Stimulated activated CD4-positive, alpha-beta T cell treated with anti-CD3 and anti-CD28 coated beads, Interleukin-1b, Interleukin-23, amount 100 ng/mL, for 4 hours (primary cell): Measurements from ENCODE around the gene GPR137B.

Source experiments
- DNase-seq, 2 donors: peaks; one replicate each; pipeline ENCODE4 v3.0.0-alpha.2; 2020; ENCODE audit warnings: low read depth in 2 of 2

GPR137B gene

GRCh38 chr1:236200925-236201324, 58.6 kb downstream of the GPR137B start:
- no peak for DNase-seq

DNA sequence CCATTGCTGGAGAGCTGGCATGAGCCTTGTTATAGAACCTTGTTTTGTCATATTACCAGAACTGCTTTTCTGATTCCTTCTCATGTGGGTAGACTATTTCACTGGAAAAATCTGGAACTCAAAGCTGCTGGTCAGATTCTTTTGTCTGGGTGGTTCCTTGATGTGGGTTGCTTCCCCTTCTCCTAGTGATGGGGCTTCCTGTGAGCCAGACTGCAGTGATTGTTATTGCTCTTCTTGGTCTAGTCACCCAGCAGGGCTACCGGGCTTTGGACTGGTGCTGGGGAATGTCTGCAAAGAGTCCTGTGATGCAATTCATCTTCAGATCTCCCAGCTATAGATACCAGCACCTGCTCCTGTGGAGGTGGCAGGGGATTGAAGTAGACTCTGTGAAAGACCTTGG, 59.4 kb downstream of the GPR137B start:
- DNase-seq, result no peak

GRCh38 chr1:236204039-236204438, 61.7 kb downstream of the GPR137B start:
- DNase-seq, result no peak

DNA sequence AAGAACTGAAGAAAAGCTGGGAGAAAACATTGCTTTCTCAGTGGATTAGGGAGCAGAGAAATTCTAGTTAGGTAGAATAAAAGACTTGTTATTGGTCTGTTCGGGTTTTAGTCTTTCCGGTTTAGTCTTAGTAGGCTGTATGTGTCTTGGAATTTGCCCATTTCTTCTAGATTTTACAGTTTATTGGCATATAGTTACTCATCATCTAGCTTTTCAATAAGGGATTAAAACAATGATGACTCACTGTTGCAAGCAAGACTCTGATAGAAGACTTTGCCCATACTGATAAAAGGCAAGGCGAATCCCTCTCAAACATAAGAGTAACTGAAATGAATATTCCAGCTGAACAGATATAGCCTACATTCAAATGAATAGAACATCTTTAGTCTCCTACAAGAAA, 62.3 kb downstream of the GPR137B start:
- no peak for DNase-seq

DNA sequence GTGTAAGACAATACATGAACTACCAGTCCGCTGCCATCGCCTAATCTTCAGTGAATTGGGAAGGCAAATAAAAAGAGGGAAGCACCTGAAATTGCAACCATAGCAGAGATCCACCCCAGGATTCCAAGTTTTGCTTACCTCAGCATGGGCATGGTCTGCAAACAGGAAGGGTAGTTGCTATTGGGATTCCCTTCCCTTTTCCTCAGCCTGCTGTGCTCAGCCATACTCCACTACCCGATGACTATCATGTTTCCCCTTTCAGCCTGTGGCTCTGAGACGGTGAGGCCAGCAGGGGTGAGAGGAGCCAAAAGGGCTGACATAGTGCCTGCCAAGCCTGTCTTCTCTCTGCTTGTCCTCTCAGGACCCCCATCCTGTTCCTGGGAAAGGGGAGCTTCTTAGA, 64.2 kb downstream of the GPR137B start:
- DNase-seq, result no peak

GRCh38 chr1:236207121-236207520, 64.8 kb downstream of the GPR137B start:
- no peak for DNase-seq

DNA sequence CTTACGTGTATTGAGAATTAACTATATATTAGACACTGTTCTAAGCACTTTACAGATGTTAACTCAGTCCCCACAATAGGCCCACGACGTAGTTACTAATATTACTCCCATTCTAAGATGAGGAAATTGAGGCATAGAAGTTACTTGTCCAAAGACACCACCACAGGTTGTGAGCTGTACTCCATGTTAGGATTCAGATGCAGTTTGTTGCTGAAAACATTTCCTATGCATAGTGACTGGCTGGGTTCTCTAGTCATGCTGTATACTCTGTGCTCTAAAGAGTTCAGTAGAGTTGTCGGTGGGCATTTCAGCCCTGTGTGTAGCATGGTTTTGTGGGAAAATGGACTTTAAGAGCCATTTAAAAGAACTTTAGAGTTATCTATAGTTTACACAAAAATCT, 65.2 kb downstream of the GPR137B start:
- no peak for DNase-seq

- DNase-seq, result no peak
Observed at GRCh38 chr1:236209185-236209584, 66.8 kb downstream of the GPR137B start.

- no peak for DNase-seq
Observed at GRCh38 chr1:236209713-236210112, 67.4 kb downstream of the GPR137B start.

DNA sequence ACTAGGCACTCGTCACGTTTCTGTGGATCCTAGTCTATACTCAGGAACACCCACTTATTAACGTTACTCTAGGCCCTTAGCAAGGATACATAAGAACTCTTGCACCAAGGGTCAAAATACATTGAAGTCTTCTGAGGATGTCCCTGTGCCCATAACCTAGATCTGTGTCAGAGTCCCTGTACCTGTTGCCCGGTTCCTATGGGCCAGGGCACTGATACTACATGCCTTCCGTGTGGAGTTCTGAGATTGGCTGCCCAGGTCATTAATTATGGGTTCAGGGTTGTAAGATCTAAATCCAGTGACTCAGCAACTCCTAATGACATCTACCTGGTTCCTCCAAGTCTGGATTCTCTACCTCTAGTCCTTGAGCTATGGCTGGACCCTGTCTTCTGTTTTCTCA, 69.5 kb downstream of the GPR137B start:
- no peak for DNase-seq

- no peak for DNase-seq
Observed at GRCh38 chr1:236213534-236213933, 71.2 kb downstream of the GPR137B start.

DNA sequence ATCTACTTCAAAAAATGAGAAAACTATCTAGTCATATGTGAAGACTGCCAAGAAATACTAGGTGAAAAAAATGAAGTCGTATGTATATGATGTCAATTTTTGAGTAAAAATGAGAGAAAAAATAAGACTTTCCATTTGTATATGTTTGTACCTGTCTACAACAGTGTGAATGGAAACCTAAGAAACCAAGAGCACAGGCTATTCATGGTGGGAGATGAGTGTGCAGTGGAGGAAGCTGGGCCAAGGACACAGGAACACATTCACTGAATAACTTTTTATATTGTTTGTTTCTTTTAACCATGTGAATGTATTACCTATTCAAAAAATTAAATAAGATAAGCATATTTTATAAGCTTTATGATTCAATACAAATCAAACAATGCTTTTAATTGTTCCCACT, 72.4 kb downstream of the GPR137B start:
- DNase-seq, result no peak

DNA sequence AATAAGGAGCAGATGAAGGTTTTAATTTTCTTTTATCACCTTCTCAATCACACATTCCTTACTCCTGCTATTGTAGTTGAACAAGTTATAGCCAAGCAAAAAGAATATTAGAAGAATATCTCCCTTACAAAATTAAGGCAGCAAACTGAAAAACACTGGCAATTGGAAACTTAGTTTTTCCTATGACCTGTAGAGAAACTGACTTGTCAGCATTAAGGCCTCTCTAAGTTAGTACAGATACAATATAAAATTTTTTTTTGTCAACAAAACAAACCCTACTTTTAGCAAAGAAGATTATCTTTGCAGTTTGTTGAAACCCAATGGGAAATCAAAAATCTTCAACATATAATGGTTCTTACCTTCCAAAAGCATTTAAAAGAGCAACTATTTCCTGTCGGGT, 78.1 kb downstream of the GPR137B start:
- no peak for DNase-seq

DNA sequence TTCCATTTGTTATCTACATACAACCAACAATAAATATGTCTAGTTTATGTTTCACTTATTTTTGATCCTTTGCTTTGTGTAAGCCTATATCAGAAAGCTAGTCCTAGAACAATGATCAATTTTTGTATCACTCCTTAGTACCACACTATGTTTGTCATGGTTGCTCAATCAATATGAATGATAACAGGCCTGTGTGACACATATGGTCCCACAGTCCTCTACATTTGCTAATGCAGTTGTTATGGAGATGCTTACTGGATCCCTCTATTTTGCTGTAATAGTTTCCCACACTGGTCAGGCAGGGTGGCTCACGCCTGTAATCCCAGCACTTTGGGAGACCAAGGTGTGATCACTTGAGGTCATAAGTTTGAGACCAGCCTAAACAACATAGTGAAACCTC, 80.3 kb downstream of the GPR137B start:
- DNase-seq, result no peak

DNA sequence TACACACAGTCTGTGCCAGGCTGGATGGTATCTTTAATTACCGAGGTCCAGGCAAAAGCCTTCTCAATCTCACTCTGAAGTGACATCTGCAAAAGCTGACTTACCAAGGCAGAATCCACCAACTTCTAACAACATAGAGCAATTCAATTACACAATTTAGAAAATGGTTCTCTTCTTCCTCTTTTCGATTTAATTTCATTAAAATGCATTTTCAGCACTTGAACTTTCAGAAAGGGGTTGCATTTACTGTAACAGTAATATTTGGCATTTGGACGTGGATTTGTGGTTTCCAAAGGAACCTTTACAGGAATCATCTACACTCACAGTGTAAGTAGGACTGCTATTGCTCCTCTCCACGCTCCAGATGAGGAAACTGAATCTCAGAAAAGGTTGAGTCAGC, 86.1 kb downstream of the GPR137B start:
- DNase-seq, result no peak

- no peak for DNase-seq
Observed at GRCh38 chr1:236235116-236235515, 92.8 kb downstream of the GPR137B start.

DNA sequence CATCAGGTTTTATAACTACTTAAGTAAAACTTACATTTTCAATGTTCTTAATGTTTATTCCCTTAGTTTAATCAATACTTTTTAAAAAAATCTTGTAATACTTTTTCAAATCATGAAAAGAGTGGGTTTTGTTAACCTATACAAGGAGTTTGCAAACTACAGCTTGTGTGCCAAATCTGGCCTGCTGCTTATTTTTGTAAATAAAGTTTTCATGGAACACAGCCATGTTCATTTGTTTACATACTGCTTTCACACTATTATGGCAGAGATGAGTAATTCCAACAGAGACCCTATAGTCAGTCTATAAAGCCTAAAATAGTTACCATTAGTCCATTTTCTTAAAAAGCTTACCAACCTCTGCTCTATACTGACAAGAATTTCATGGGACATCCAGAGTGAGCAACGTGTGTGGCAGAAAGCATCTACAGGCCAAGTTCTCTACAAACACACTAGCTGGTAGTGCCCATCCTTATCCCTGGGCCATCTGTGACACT, 96.8 kb downstream of the GPR137B start:
- DNase-seq, result no peak

DNA sequence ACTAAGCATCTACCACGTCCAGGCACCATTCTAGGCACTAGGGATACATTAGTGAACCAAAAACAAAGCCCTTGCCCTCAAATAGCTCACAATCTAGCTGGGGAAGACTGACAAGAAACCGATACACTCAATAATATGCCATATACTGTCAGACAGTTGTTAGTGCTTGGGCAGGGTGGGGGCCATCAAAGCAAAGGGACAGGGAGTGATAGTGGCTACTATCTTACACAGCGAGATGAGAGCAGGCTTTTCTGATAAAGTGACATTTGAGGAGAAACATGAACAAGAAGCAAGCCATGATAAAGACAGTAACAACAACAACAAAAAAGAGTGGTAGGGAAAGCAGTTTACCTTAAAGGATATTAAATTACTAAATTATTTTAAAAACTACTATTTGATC, 98.3 kb downstream of the GPR137B start:
- no peak for DNase-seq

DNA sequence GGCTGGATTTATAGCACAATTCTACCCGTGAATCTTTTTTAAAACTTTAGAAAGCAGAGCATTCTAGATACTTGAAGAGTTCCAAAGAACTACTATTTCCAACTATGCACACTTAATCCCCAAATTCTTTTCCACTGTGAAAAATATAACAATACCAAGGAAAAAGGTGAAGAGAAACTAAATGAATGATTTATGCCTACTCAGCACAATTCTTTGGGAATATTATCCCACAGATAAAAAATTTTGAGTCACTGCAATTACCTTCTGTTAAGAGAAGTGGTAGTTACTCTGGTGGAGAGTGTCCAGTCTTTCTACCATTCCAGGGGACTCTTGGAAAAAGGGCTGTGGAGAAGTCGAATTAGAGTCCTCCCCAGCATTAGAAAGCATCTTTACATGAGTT, 100.2 kb downstream of the GPR137B start:
- DNase-seq, result no peak

DNA sequence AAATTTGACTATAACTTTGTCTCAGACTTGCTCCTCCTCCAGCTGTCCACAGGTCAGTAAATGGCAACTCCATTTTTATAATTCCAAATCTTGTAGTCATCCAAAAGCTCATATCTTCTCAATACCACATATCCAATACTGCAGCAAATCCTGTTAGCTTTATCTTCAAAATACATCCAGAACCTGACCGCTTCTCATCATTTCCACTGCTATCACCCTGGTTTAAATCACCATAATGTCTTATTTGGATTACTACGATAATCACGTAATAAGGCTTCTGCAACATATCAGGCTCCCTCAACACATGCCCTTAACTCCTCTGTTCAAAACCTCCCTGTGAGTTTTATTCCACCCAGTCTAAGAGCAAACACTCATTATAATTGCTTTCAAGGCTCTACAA, 104.9 kb downstream of the GPR137B start:
- DNase-seq, result no peak

GRCh38 chr1:236251587-236251986, 109.2 kb downstream of the GPR137B start:
- no peak for DNase-seq

DNA sequence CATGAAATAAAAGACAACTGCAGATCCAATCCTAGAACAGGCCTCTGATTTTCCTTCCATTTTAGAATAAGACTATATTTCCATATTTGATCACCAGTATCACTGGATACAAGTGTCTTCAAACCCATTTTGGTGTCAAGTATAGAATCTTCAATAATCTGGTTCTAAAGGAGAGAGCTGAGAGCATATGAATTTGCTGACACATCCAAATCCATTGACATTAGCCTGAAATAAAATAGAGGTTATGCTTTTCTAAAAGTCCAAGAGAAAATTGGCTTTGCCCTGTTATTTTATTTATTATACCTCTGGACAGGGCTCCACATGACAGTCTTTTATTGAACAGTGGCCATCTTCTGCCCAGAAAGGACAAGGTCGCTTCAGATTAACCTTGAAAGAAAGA, 110.8 kb downstream of the GPR137B start:
- DNase-seq, result no peak

DNA sequence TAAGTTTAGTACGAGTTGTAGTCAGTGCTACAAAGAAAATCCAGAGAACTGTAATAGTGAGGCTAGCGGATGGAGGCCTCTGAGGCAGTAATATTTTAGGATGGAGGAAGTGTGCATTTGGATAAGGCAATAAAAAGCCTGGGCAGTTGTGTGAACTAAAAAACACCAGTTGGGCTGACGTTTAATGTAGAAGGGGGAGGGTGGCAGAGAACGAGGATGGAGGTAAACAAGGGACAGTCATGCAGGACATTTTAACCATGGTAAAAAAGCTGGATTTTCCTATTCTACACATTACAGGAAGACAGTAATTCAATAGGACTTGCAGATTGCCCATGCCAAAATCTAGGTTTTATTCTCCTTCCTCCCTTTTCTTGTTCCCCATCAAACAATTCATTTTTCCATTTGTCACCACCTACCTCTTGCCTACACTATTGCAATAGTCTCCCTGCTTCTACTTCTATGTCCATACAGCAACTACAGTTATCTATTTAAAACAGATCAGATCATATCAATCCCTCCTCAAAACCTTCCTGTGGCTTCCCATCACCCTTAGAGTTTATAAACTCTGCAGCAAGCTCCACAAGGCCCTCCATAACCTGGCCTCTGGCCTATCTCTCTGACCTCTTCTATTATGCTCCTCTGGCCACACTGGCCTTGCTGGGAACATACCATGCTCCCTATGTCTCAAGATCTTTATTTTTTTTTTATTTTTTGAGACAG, 111.7 kb downstream of the GPR137B start:
- DNase-seq, result no peak

DNA sequence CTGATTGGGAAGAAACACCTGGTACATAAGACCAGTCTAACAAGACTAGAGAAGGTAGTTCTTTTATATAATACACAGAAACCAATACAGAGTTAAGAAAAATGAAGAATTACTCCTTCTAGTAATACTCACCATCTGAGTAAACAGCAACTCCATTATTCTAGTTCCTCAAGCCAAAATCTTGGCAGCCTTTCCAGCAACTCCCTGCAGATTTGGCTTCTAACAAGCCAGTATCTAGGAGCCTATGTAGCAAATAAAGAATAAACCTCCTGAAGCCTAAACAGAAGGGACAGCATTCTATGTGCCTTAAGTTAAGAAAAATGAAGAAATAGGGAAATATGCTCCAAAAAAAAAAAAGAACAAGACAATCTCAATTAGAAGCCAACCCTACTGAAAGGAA, 114.9 kb downstream of the GPR137B start:
- no peak for DNase-seq
